ENCODE data around the gene ZNF287.

ZNF287 gene

GRCh38 chr17:16569358-16569712 is 331 bp upstream of the ZNF287 start:
- Histone ChIP-seq H3K4me3 (ENCODE audit: low read depth, low read length, poor library complexity, severe bottlenecking) (peak overlapping the region; percentile 65), H3K27ac (ENCODE audit: low read depth, low read length, poor library complexity, severe bottlenecking) (no peak overlapping the region), H3K79me2 (ENCODE audit: insufficient read depth, low read length) (no peaks in the 10 kb centered on the region), H3K4me2 (ENCODE audit: low read length) (peak overlapping the region; percentile 66), H3F3A (ENCODE audit: insufficient read depth, low read length) (no peaks in the 10 kb centered on the region), H3K9me2 (ENCODE audit: low read depth, low read length) (no peaks in the 10 kb centered on the region), H3K9ac (ENCODE audit: low read length) (no peak overlapping the region), H4K20me1 (ENCODE audit: insufficient read depth, low read length) (no peaks in the 10 kb centered on the region), H3K27me3 (ENCODE audit: insufficient read depth, low read length) (no peaks in the 10 kb centered on the region), H3K9me3 (ENCODE audit: low read length) (peaks cover 9% of the 10 kb centered on the region; the same call in 1 of the 2 replicates), H3K4me1 (ENCODE audit: insufficient read depth, low read length, severe bottlenecking) (peaks cover 12% of the 10 kb centered on the region), H2AFZ (ENCODE audit: low read length) (no peak overlapping the region), H3K36me3 (ENCODE audit: insufficient read depth, low read length) (no peaks in the 10 kb centered on the region; the same call in 1 of the 2 replicates)
- TF ChIP-seq EZH2 (IDR thresholded peaks at IDR 0.05; ENCODE audit: borderline replicate concordance, low read length) (no peak), CTCF (IDR thresholded peaks at IDR 0.05; ENCODE audit: low read length) (no peak)

- H3K9me2 ChIP-seq (ENCODE audit: low read depth, low read length) = no peaks in the 10 kb centered on the region
- no peaks in the 10 kb centered on the region for H3F3A ChIP-seq (ENCODE audit: insufficient read depth, low read length)
- H4K20me1 ChIP-seq (ENCODE audit: insufficient read depth, low read length) = no peaks in the 10 kb centered on the region
- no peak overlapping the region for H3K27ac ChIP-seq (ENCODE audit: low read depth, low read length, poor library complexity, severe bottlenecking)
- no peak for TF ChIP-seq CTCF (IDR thresholded peaks at IDR 0.05; ENCODE audit: low read length)
- H3K79me2 ChIP-seq (ENCODE audit: insufficient read depth, low read length) = no peaks in the 10 kb centered on the region
- peaks cover 47% of the 10 kb centered on the region for H3K9me3 ChIP-seq (ENCODE audit: low read length)
- no peaks in the 10 kb centered on the region for H3K4me1 ChIP-seq (ENCODE audit: insufficient read depth, low read length, severe bottlenecking)
- no peak overlapping the region for H2AFZ ChIP-seq (ENCODE audit: low read length)
- no peaks in the 10 kb centered on the region for H3K27me3 ChIP-seq (ENCODE audit: insufficient read depth, low read length)
- H3K4me3 ChIP-seq (ENCODE audit: low read depth, low read length, poor library complexity, severe bottlenecking) = no peak overlapping the region
- H3K9ac ChIP-seq (ENCODE audit: low read length) = no peak overlapping the region
- no peaks in the 10 kb centered on the region for H3K36me3 ChIP-seq (ENCODE audit: insufficient read depth, low read length)
- H3K4me2 ChIP-seq (ENCODE audit: low read length) = no peak overlapping the region
These were observed 16.4 kb downstream of the ZNF287 start for GRCh38 chr17:16552637-16553045.

GRCh38 chr17:16551878-16552636 is 16.9 kb downstream of the ZNF287 start:
- Histone ChIP-seq H3K36me3 (ENCODE audit: insufficient read depth, low read length) (no peaks in the 10 kb centered on the region), H3K9ac (ENCODE audit: low read length) (no peak overlapping the region), H3K4me3 (ENCODE audit: low read depth, low read length, poor library complexity, severe bottlenecking) (no peak overlapping the region), H3K79me2 (ENCODE audit: insufficient read depth, low read length) (no peaks in the 10 kb centered on the region), H3K4me1 (ENCODE audit: insufficient read depth, low read length, severe bottlenecking) (no peaks in the 10 kb centered on the region), H3K9me2 (ENCODE audit: low read depth, low read length) (no peaks in the 10 kb centered on the region), H3K27me3 (ENCODE audit: insufficient read depth, low read length) (no peaks in the 10 kb centered on the region), H4K20me1 (ENCODE audit: insufficient read depth, low read length) (no peaks in the 10 kb centered on the region), H3K4me2 (ENCODE audit: low read length) (no peak overlapping the region), H3K9me3 (ENCODE audit: low read length) (peaks cover 53% of the 10 kb centered on the region), H2AFZ (ENCODE audit: low read length) (no peak overlapping the region), H3F3A (ENCODE audit: insufficient read depth, low read length) (no peaks in the 10 kb centered on the region), H3K27ac (ENCODE audit: low read depth, low read length, poor library complexity, severe bottlenecking) (no peak overlapping the region)
- TF ChIP-seq EZH2 (IDR thresholded peaks at IDR 0.05; ENCODE audit: borderline replicate concordance, low read length) = no peak
- TF ChIP-seq CTCF (IDR thresholded peaks at IDR 0.05; ENCODE audit: low read length) = no peak
